ENCODE data around the gene RHO.
"Not testable (repeated sequence)": the region's sequence is repeated elsewhere in the genome, so short reads cannot be mapped to it uniquely, and the experiment has no call there.

The RHO gene

DNA sequence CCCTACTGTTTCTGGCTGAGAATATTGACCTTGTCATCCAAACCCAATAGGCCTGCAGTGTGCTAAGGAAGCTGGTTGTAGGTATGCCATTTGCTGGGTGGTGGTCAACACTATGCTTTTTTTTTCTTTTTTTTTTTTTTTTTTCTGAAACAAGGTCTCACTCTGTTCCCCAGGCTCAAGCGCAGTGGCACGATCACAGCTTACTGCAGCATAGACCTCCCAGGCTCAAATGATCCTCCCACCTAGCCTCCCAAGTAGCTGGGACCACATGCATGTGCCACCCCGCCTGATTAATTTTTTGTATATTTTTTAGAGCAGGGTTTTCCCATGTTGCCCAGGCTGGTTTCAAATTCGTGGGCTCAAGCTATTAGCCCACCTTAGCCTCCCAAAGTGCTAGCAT lies 35.7 kb upstream of the RHO start:
- DNase-seq (ENCODE audit: low spot score in 2 of 2) (no peak), ATAC-seq (ENCODE audit: low read depth) (no peak)
- Mint-ChIP-seq H3K9me3 (no peaks in the 10 kb centered on the region), H3K4me1 (peaks cover 2% of the 10 kb centered on the region), H3K27me3 (no peaks in the 10 kb centered on the region), H3K27ac (no peak overlapping the region), H3K4me3 (no peak overlapping the region), H3K36me3 (peaks cover 5% of the 10 kb centered on the region)

DNA sequence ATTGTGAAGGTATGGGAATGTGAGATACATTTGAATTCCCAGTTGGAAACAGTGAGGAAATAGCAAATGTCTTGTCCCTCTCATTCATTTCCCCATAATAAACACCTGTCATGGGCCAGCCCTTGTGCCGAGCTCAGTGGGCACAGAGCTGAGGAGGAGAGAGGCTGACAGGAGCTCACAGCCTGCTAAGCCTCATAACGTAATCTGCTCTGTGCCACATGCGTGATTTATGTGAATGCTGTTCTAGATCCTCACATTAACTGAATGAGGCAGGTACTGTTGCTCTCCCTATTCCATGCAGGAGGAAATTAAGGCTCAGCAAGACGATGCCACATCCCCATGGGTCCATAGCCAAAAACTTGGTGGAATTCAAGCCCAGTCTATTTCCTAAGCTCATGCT lies 35.2 kb upstream of the RHO start:
- H3K27ac Mint-ChIP-seq: no peak overlapping the region
- no peaks in the 10 kb centered on the region for H3K9me3 Mint-ChIP-seq
- no peak for ATAC-seq (ENCODE audit: low read depth)
- no peaks in the 10 kb centered on the region for H3K27me3 Mint-ChIP-seq
- DNase-seq (ENCODE audit: low spot score in 2 of 2): no peak
- no peak overlapping the region for H3K4me3 Mint-ChIP-seq
- H3K4me1 Mint-ChIP-seq: peaks cover 2% of the 10 kb centered on the region
- peaks cover 5% of the 10 kb centered on the region for H3K36me3 Mint-ChIP-seq

DNA sequence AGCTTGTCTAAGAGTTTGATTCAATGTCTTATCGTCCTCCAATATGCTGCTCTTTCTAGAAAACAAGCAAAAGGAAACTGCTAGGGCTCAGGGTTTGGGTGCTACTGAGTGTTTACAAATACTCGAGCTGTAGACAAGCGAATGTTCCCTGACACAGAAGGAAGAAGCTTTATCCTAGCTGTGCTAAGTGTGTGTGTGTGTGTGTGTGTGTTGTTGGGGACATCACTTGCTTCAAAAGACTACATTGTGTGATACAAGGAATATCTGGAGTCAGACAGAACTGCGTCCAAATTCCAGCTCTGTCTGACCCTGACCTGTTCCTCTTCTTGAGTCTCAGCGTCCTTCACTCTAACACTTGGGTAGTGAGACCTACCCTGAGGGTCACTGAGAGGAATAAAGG lies 33.9 kb upstream of the RHO start:
- H3K4me1 Mint-ChIP-seq; H3K27ac Mint-ChIP-seq; H3K27me3 Mint-ChIP-seq; H3K4me3 Mint-ChIP-seq; ATAC-seq (ENCODE audit: low read depth); H3K36me3 Mint-ChIP-seq; H3K9me3 Mint-ChIP-seq; DNase-seq (ENCODE audit: low spot score in 2 of 2): not testable (repeated sequence)

DNA sequence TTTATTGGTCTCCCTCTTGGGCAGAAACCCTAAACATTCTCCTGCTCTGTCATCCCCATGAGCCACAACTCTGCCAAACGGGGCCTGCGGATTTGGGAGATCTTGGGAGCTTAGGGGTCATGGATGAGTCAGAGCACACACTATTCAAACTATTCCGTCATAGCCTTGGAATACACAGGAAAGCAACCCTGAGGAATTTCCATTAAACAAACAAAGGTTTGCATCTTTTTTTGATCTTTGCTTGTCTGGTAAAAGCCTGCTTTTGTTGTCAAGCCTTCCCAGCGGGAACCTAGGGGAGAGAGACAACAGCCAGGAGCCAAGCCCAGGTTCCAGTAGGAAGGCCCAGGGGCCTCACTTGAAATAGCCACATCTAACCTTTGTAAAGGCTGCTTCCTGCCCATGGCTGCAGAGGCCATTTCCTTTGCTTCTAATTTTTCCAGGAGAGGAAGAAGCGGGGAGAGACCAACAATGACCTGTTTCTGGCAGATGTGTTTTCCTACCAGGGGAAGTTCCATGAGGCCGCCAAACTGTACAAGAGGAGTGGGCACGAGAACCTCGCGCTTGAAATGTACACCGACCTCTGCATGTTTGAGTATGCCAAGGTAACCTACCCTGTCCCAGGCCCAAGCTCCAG lies 33.3 kb upstream of the RHO start:
- not testable (repeated sequence) for DNase-seq (ENCODE audit: low spot score in 2 of 2); H3K9me3 Mint-ChIP-seq; H3K4me1 Mint-ChIP-seq; H3K27me3 Mint-ChIP-seq; ATAC-seq (ENCODE audit: low read depth); H3K4me3 Mint-ChIP-seq; H3K36me3 Mint-ChIP-seq; H3K27ac Mint-ChIP-seq

DNA sequence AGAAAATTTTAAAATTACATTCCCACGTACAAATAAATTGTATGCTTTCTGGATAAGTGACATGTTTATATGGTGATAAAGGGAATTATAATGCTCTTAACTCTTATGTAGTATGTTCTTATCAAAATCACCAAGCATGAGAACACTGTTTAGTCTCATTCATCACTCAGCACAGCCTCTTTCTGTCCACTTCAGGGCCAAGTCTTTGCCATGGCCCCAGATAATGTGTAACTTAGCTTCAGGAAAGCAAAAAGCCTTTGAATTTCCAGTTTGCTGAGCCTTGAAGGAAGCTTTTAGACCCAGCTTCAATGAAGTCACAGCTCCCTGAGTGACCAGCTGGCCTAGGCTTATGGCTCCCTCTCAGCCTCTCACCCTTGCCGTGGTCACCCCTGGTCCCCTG lies 30.6 kb upstream of the RHO start:
- not testable (repeated sequence) for ATAC-seq (ENCODE audit: low read depth); H3K27ac Mint-ChIP-seq; H3K27me3 Mint-ChIP-seq; H3K9me3 Mint-ChIP-seq; H3K4me3 Mint-ChIP-seq; H3K36me3 Mint-ChIP-seq; H3K4me1 Mint-ChIP-seq; DNase-seq (ENCODE audit: low spot score in 2 of 2)

DNA sequence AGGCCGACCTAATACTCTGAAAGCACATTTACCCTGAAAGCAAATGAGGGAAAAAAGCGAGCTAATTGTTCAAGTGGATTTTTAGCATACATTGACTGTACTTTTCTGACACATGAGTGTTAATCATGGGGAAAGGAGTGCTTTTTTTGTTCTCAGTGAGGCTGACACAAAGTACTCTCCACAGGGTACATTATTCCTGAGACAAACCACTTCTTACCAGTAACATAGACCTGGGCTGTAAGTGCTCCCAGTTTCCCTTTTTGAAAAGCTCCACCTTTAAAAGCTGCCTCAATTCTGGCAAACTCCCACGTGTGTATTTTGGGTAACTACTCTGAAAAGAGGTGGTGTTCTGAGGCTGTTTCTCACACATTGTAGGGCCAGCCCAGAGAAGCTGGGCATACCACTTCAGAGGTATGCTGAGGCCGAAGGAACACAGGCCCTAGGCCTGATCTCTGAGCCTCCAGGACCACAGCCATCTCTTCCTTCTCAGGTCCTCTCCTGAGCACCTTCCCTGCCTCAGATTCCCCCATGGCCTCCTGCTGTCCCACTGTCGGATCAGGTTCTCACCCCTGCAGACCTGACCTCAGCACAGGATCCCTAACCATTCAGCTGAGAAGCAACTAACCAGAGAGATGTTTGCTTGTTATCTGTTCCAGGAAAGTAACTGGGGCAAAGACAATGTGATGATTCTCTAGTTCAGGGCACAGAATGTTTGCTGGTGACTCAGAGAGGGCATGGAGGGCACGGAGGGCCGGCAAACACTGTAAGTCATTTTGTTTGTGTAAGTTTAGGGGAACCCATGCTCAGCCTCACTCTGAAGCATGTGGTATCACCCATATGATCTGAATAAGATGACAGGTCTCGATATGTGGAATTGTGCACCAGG lies 29.6 kb upstream of the RHO start:
- H3K9me3 Mint-ChIP-seq; H3K4me3 Mint-ChIP-seq; ATAC-seq (ENCODE audit: low read depth); H3K36me3 Mint-ChIP-seq; H3K4me1 Mint-ChIP-seq; DNase-seq (ENCODE audit: low spot score in 2 of 2); H3K27me3 Mint-ChIP-seq; H3K27ac Mint-ChIP-seq: not testable (repeated sequence)

DNA sequence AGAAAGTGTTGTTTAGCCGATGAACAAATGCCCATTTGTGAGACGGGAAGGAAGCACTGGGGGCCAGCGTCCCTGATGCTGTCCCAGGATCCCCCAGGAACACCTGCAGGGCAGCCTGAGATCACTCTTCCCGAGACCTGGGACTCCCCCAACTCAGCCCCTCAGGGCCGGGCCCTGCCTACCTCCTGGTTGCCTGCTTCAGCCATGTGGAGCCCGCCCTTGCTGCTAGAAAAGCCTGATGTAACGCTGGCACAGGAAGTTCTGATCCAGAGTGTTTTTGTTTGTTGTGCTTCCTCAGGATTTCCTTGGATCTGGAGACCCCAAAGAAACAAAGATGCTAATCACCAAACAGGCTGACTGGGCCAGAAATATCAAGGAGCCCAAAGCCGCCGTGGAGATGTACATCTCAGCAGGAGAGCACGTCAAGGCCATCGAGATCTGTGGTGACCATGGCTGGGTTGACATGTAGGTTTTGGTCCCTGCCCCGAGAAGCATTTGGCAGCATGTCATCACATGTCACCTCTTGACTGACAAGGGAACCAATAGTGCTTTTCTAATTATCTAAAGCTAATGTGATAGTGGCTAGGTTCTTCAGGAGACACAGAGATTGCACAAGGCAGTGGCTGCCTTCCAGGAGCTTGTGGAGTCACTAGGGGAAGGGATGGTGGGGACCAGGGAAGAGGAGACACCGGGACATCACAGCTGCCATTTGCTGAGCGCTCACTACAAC lies 28.7 kb upstream of the RHO start:
- H3K4me3 Mint-ChIP-seq; H3K27ac Mint-ChIP-seq; DNase-seq (ENCODE audit: low spot score in 2 of 2); H3K9me3 Mint-ChIP-seq; ATAC-seq (ENCODE audit: low read depth); H3K27me3 Mint-ChIP-seq; H3K36me3 Mint-ChIP-seq; H3K4me1 Mint-ChIP-seq: not testable (repeated sequence)

DNA sequence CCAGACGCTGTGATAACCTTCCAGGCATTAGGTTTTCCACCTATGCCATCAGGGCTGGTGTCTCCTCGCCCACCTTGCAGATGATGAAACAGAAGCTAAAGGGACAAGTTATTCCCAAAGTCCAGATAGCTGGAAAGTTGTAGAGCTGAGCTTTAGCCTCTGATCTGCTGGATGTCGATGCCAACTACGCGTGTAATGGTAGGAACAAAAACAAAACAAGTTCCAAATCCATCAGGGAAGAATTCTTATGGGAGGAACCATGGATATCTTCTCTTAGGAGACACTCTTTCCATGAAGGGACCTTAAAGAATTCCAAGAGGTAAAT lies 28.1 kb upstream of the RHO start:
- H3K4me1 Mint-ChIP-seq: no peaks in the 10 kb centered on the region
- peaks cover 7% of the 10 kb centered on the region for H3K36me3 Mint-ChIP-seq
- H3K27me3 Mint-ChIP-seq: no peaks in the 10 kb centered on the region
- H3K9me3 Mint-ChIP-seq: no peaks in the 10 kb centered on the region
- no peak overlapping the region for H3K4me3 Mint-ChIP-seq
- H3K27ac Mint-ChIP-seq: no peak overlapping the region
- DNase-seq (ENCODE audit: low spot score in 2 of 2) (no peak), ATAC-seq (ENCODE audit: low read depth) (no peak)

DNA sequence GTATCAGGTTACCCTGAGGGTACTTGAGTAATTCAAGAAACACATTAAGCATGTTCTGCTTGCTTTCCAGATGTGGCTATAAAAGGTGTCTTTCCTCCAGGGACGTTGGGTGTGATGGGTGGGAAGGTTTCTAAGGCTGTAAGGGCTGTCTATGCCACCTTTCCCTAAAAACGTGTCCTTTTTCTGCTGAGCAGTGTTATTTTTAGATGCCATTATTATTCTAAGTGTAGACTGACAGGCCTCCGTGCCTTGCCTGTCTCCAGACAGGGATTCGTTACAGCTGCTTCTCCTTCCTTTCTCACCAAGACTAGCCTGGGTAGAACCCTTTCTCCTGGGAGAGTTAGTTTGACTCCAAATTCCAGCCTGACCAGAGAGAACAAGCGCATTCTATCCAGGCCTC lies 26.8 kb upstream of the RHO start:
- Mint-ChIP-seq H3K9me3 (no peaks in the 10 kb centered on the region), H3K27ac (no peak overlapping the region), H3K27me3 (no peaks in the 10 kb centered on the region), H3K36me3 (peaks cover 9% of the 10 kb centered on the region), H3K4me3 (no peak overlapping the region), H3K4me1 (no peaks in the 10 kb centered on the region)
- no peak for DNase-seq (ENCODE audit: low spot score in 2 of 2)
- no peak for ATAC-seq (ENCODE audit: low read depth)

DNA sequence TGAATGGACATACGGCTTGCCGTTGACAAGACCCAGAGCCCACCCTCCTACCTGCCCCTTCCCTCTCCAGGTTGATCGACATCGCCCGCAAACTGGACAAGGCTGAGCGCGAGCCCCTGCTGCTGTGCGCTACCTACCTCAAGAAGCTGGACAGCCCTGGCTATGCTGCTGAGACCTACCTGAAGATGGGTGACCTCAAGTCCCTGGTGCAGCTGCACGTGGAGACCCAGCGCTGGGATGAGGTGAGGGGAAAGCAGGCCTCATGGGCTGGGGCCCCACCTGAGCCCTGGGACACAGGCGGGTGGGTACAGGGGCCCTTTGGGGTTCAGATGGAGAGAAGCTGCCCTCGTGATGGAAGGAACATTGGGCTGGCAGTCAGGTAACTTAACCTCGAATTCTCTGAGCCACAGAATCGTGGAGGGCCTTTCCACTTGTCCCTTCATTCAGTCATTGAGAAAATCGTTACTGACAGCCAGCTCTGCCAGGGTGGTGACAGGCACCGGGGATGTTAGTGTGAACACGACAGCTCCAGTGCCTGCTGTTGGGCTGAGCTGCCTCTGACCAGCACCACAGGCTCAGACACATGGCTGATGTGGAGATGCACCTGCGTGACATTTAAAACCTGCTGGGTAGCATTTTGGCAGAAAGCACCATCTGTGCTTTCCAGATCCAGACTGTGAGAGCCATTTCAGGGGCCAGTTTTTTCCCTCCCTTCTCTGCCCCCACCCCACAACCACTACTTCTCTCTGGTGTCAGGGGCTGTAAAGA lies 25.6 kb upstream of the RHO start:
- no peak overlapping the region for H3K4me3 Mint-ChIP-seq
- ATAC-seq (ENCODE audit: low read depth) (no peak), DNase-seq (ENCODE audit: low spot score in 2 of 2) (no peak)
- no peaks in the 10 kb centered on the region for H3K9me3 Mint-ChIP-seq
- H3K27me3 Mint-ChIP-seq: no peaks in the 10 kb centered on the region
- H3K36me3 Mint-ChIP-seq: peaks cover 10% of the 10 kb centered on the region
- no peaks in the 10 kb centered on the region for H3K4me1 Mint-ChIP-seq
- H3K27ac Mint-ChIP-seq: no peak overlapping the region

DNA sequence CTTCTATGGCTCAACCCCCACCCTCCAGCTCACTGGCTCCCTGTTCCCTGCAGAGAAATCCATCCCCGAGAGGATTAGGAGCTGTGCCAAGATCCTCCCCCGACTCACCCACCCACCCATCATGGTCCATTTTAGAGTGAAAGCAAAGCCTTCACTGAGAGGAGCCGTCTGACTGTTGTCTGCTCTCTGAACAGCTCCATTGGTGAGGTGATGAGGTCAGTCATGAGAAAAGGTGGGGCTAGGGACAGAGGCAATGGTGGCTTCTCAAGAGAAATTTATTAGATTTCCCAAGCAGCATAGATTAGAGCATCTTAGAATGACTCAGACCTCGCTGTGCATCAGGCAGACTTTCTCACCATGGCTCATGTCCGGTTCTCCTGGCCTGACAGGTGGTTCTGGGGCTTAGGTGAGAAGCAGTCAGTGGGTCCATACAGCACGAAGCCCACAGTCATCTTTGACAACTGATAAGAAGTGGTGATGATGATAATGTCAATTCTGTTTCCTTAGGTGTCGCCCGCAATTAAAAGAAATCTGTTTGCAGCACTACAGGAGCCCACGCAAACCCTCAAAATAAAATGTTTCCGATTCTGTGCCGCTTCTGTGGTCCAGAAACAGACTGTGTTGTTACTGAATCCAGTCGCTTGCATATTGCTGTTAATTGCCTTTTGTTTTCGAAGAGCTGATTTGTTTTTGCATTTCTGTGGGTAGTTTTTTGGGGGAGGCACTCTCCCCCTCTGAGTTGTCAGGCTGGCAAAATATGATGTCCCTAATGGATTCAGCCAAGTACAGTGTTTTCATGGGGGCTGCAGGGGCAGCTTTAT lies 24.8 kb upstream of the RHO start:
- DNase-seq (ENCODE audit: low spot score in 2 of 2) (no peak), ATAC-seq (ENCODE audit: low read depth) (no peak)
- H3K4me1 Mint-ChIP-seq: no peaks in the 10 kb centered on the region
- H3K9me3 Mint-ChIP-seq: no peaks in the 10 kb centered on the region
- no peak overlapping the region for H3K27ac Mint-ChIP-seq
- H3K4me3 Mint-ChIP-seq: no peak overlapping the region
- peaks cover 12% of the 10 kb centered on the region for H3K36me3 Mint-ChIP-seq
- H3K27me3 Mint-ChIP-seq: no peaks in the 10 kb centered on the region

DNA sequence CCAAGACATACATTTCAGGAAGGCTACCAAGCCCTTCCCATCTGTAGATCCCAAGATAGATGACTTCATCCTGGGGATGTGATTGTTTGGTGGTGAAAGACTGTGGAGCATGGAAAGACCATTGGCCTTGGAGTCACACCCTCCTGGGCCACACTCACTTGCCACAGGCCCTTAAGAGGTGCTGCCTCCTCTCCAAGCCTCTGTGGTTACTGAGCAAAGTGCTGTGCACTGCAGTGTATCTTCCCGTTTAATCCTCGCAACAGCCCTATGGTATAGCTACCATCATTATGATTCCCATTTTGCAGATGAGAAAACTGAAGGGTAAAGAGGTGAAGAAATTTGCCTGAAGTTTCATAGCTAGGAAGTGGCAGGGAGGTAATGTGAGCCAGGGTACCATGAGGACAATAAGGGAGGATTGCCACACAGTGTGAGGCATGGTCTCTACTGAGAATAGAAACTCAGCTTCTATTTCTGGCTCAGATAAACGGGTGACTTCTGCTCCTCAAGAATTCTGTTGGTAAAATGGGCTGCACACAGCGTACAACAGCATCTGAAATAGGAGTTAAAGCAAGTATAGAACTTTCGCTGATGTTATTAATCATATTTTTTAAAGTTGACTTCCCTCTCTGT lies 23.9 kb upstream of the RHO start:
- H3K27me3 Mint-ChIP-seq: no peaks in the 10 kb centered on the region
- H3K27ac Mint-ChIP-seq: no peak overlapping the region
- DNase-seq (ENCODE audit: low spot score in 2 of 2) (no peak), ATAC-seq (ENCODE audit: low read depth) (no peak)
- peaks cover 12% of the 10 kb centered on the region for H3K36me3 Mint-ChIP-seq
- H3K9me3 Mint-ChIP-seq: no peaks in the 10 kb centered on the region
- H3K4me1 Mint-ChIP-seq: no peaks in the 10 kb centered on the region
- H3K4me3 Mint-ChIP-seq: no peak overlapping the region

DNA sequence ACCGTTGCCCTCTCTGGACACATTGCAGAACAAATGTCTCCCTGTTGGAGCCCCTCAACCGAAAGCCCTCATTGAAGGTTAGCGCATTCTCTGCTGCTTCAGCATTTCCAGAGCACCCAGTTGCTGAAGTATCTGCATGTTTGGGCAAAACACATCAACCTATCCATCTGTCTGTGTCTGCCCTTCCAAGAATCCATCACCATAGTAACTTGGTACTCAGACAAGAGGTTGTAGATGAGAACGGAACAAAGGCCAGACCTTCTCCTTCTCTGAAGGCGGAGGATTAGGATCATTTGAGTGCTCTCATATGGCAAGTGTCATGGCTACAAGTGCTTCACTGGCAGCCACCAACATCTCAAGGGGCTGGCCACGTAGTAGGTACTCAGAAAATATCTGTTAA lies 23.1 kb upstream of the RHO start:
- H3K36me3 Mint-ChIP-seq: peaks cover 14% of the 10 kb centered on the region

More for the DNA sequence above, 23.1 kb upstream of the RHO start:
- no peaks in the 10 kb centered on the region for H3K27me3 Mint-ChIP-seq
- no peak for ATAC-seq (ENCODE audit: low read depth)
- no peaks in the 10 kb centered on the region for H3K4me1 Mint-ChIP-seq
- no peaks in the 10 kb centered on the region for H3K9me3 Mint-ChIP-seq
- no peak overlapping the region for H3K4me3 Mint-ChIP-seq
- no peak for DNase-seq (ENCODE audit: low spot score in 2 of 2)
- no peak overlapping the region for H3K27ac Mint-ChIP-seq

Measured in memory B cell (primary cell).